MCF 10A (cell line): Measurements from ENCODE around the gene CC2D2A. TPM values are rescaled to one million over a fixed set of nuclear protein-coding genes. Genes with fewer than 3 reads are reported as not detected.

Experiments
- BruUV-seq: library from RNA; stranded (reverse); fragments of 400-500 nt; replicated peaks from 2 replicates; lab custom pipeline; 2021; lab: Mats Ljungman, UMichigan
- CTCF ChIA-PET: fragments of 300-600 bp; sonication (Branson Sonifier 250); formaldehyde crosslinking; extraction: SDS; loops from one replicate; lab custom pipeline; 2021; ENCODE audit warnings: antibody characterized with exemption, inconsistent platforms; lab: Yijun Ruan, JAX
- POLR2A ChIA-PET: fragments of 300-600, 350-650 bp; sonication (Branson Sonifier 250); formaldehyde crosslinking; extraction: SDS; loops from one replicate; lab custom pipeline; 2020; ENCODE audit warnings: antibody characterized with exemption, inconsistent platforms; lab: Yijun Ruan, JAX
- DNase-seq: peaks from one replicate; pipeline ENCODE4 v3.0.0-alpha.2; 2018; ENCODE audit not compliant: unreplicated experiment
- H3K27ac Mint-ChIP-seq: one replicate; pipeline ENCODE4 v1.8.0; 2022; ENCODE audit warnings: mild to moderate bottlenecking, low read depth, mixed read lengths; ENCODE audit not compliant: unreplicated experiment
- H3K27me3 Mint-ChIP-seq: one replicate; pipeline ENCODE4 v1.8.0; 2022; ENCODE audit warnings: mixed read lengths; ENCODE audit not compliant: insufficient read depth, unreplicated experiment
- H3K36me3 Mint-ChIP-seq: one replicate; pipeline ENCODE4 v1.8.0; 2022; ENCODE audit warnings: mild to moderate bottlenecking, moderate library complexity, mixed read lengths; ENCODE audit not compliant: insufficient read depth, unreplicated experiment
- H3K4me1 Mint-ChIP-seq: one replicate; pipeline ENCODE4 v1.8.0; 2022; ENCODE audit warnings: mixed read lengths; ENCODE audit not compliant: insufficient read depth, unreplicated experiment
- H3K4me3 Mint-ChIP-seq: one replicate; pipeline ENCODE4 v1.8.0; 2022; ENCODE audit warnings: mild to moderate bottlenecking, moderate library complexity, mixed read lengths; ENCODE audit not compliant: unreplicated experiment
- H3K9me3 Mint-ChIP-seq: one replicate; pipeline ENCODE4 v1.8.0; 2022; ENCODE audit warnings: mixed read lengths; ENCODE audit not compliant: unreplicated experiment
- intact Hi-C: fragments of 100-400 bp; cut with micrococcal nuclease; formaldehyde crosslinking; loops from 2 replicates; pipeline ENCODE4 v1.14.1; 2022
- total RNA-seq: library from RNA; stranded (reverse); gene quantifications from 2 replicates; pipeline ENCODE4 v1.2.3, GENCODE V29; 2022
- TF ChIP-seq, protein P1 (sequence below): fragments of 200-600 bp; IDR thresholded peaks from one replicate; pipeline ENCODE4 v1.8.0; 2022; ENCODE audit warnings: antibody characterized with exemption, mild to moderate bottlenecking; ENCODE audit not compliant: unreplicated experiment

CC2D2A gene
- total RNA-seq, 1 experiment from 2014 or later = 8.6 TPM

GRCh38 chr4:15547392-15547791 lies 77.7 kb downstream of the CC2D2A start:
- no TSS peak for BruUV-seq
- H3K36me3 Mint-ChIP-seq = peaks cover 13% of the 10 kb centered on the region
- CTCF ChIA-PET = no interaction called here
- H3K27ac Mint-ChIP-seq = no peak overlapping the region
- no peak for DNase-seq
- H3K4me3 Mint-ChIP-seq = no peak overlapping the region
- no peaks in the 10 kb centered on the region for H3K27me3 Mint-ChIP-seq
- no peaks in the 10 kb centered on the region for H3K4me1 Mint-ChIP-seq
- H3K9me3 Mint-ChIP-seq = no peaks in the 10 kb centered on the region
- POLR2A ChIA-PET = no interaction called here
- TF ChIP-seq, protein P1, sequence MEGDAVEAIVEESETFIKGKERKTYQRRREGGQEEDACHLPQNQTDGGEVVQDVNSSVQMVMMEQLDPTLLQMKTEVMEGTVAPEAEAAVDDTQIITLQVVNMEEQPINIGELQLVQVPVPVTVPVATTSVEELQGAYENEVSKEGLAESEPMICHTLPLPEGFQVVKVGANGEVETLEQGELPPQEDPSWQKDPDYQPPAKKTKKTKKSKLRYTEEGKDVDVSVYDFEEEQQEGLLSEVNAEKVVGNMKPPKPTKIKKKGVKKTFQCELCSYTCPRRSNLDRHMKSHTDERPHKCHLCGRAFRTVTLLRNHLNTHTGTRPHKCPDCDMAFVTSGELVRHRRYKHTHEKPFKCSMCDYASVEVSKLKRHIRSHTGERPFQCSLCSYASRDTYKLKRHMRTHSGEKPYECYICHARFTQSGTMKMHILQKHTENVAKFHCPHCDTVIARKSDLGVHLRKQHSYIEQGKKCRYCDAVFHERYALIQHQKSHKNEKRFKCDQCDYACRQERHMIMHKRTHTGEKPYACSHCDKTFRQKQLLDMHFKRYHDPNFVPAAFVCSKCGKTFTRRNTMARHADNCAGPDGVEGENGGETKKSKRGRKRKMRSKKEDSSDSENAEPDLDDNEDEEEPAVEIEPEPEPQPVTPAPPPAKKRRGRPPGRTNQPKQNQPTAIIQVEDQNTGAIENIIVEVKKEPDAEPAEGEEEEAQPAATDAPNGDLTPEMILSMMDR = no peak
- intact Hi-C loops = no loop called here

GRCh38 chr4:15550491-15550890 lies 80.8 kb downstream of the CC2D2A start:
- no peaks in the 10 kb centered on the region for H3K9me3 Mint-ChIP-seq
- peaks cover 20% of the 10 kb centered on the region for H3K36me3 Mint-ChIP-seq
- no peak overlapping the region for H3K27ac Mint-ChIP-seq
- ChIA-PET CTCF (no interaction called here), POLR2A (interaction anchor here (0.7 kb wide), 1 partner anchor 27 kb away, joined by 4 read pairs; no protein-coding TSS in a partner anchor)
- TF ChIP-seq, protein P1 = no peak
- intact Hi-C loops = no loop called here
- no TSS peak for BruUV-seq
- DNase-seq = no peak
- no peak overlapping the region for H3K4me3 Mint-ChIP-seq
- H3K27me3 Mint-ChIP-seq = no peaks in the 10 kb centered on the region
- H3K4me1 Mint-ChIP-seq = no peaks in the 10 kb centered on the region

- CTCF ChIA-PET = interaction anchor here (0.6 to 1.4 kb wide), 2 partner anchors 11 to 127 kb away, joined by 4 read pairs; no protein-coding TSS in a partner anchor
- intact Hi-C loops = no loop called here
- TF ChIP-seq, protein P1 = no peak
- Mint-ChIP-seq H3K36me3 (peaks cover 28% of the 10 kb centered on the region), H3K4me3 (no peak overlapping the region), H3K27me3 (no peaks in the 10 kb centered on the region), H3K9me3 (no peaks in the 10 kb centered on the region), H3K4me1 (no peaks in the 10 kb centered on the region), H3K27ac (no peak overlapping the region)
- POLR2A ChIA-PET = no interaction called here
- BruUV-seq = no TSS peak
- DNase-seq = no peak
Observed at GRCh38 chr4:15551740-15552446, 82.2 kb downstream of the CC2D2A start.

DNA sequence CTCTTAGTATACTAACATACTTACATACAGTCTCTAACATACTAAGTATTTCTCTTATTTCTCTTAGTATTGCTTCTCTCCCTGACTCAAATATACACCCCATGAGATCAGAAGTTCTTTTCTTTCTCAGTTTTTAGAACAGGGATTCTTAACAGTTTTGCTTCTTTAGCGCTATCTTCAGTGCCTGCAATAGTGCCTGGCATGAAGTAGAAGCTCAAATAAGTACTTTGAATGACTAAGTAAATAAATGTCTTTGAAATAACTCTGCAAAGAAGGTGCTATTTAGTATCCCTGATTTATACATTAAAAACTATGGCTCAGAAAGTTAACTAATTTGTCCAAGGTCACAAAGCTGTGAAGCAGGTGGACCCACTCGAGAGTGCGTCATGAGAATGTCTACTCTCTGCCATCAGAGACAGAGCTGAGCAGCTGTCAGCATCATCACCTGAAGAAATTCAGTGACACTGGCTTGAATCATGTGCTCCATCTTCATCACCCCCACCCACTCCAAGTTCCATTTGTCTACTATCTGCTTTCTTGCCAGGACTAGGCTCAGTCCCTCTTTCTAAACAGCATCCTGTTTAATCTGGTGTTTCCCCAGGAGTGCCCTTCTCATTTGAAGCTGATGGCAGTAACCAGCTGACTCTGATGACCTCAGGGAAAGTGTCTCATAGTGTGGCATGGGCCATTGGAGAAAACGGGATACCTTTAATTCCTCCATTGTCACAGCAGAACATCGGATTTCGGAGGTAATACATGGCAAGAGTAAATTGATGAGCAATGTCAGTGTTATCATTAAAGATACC lies 83.1 kb downstream of the CC2D2A start:
- Mint-ChIP-seq H3K9me3 (no peaks in the 10 kb centered on the region), H3K36me3 (peaks cover 35% of the 10 kb centered on the region), H3K4me1 (no peaks in the 10 kb centered on the region), H3K27me3 (no peaks in the 10 kb centered on the region), H3K4me3 (no peak overlapping the region), H3K27ac (no peak overlapping the region)
- ChIA-PET POLR2A (no interaction called here), CTCF (interaction anchor here (0.6 to 1.4 kb wide), 2 partner anchors 10 to 126 kb away, joined by 4 read pairs; no protein-coding TSS in a partner anchor)
- TF ChIP-seq, protein P1 = no peak
- intact Hi-C loops = no loop called here
- DNase-seq = no peak
- no TSS peak for BruUV-seq
